ENCODE data around the gene COQ10A.

DNA sequence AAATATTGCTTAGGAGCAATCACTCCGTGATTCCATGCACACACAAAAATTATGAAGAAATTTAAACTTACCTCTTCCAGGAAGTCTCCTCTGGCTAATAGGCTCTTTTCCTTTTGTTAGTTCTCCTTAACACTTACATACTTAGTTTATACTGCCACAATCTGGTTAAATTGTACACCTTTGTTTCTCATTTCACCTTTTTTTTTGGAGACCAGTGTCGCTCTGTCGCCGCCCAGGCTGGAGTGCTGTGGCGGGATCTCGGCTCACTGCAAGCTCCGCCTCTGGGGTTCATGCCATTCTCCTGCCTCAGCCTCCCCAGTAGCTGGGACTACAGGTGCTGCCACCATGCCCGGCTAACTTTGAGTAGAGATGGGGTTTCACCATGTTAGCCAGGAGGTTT lies 6.4 kb upstream of the COQ10A start:
- TF ChIP-seq EZH2 (IDR thresholded peaks at IDR 0.05; ENCODE audit: borderline replicate concordance, low read depth, low read length): no peak
- TF ChIP-seq FOXJ3 (CRISPR knock-in tag; IDR thresholded peaks at IDR 0.05): no peak
- TF ChIP-seq, protein P1, sequence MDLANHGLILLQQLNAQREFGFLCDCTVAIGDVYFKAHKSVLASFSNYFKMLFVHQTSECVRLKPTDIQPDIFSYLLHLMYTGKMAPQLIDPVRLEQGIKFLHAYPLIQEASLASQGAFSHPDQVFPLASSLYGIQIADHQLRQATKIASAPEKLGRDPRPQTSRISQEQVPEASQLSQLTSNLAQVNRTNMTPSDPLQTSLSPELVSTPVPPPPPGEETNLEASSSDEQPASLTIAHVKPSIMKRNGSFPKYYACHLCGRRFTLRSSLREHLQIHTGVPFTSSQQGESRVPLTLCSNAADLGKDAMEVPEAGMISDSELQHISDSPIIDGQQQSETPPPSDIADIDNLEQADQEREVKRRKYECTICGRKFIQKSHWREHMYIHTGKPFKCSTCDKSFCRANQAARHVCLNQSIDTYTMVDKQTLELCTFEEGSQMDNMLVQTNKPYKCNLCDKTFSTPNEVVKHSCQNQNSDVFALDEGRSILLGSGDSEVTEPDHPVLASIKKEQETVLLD (IDR thresholded peaks at IDR 0.05): no peak
- no peak for TF ChIP-seq CREB1 (IDR thresholded peaks at IDR 0.05)
- no peak for TF ChIP-seq CREB1 (CRISPR knock-in tag; IDR thresholded peaks at IDR 0.05)
- no peak for TF ChIP-seq TRIM24 (IDR thresholded peaks at IDR 0.05)
- no peak for TF ChIP-seq SRF (CRISPR knock-in tag; IDR thresholded peaks at IDR 0.05)
- TF ChIP-seq TCF7 (IDR thresholded peaks at IDR 0.05; ENCODE audit: borderline replicate concordance): no peak
- no peak for TF ChIP-seq MTA3 (IDR thresholded peaks at IDR 0.05; ENCODE audit: borderline replicate concordance)
- TF ChIP-seq, protein P2, sequence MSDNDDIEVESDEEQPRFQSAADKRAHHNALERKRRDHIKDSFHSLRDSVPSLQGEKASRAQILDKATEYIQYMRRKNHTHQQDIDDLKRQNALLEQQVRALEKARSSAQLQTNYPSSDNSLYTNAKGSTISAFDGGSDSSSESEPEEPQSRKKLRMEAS (CRISPR knock-in tag; IDR thresholded peaks at IDR 0.05): no peak
- TF ChIP-seq, protein P3, sequence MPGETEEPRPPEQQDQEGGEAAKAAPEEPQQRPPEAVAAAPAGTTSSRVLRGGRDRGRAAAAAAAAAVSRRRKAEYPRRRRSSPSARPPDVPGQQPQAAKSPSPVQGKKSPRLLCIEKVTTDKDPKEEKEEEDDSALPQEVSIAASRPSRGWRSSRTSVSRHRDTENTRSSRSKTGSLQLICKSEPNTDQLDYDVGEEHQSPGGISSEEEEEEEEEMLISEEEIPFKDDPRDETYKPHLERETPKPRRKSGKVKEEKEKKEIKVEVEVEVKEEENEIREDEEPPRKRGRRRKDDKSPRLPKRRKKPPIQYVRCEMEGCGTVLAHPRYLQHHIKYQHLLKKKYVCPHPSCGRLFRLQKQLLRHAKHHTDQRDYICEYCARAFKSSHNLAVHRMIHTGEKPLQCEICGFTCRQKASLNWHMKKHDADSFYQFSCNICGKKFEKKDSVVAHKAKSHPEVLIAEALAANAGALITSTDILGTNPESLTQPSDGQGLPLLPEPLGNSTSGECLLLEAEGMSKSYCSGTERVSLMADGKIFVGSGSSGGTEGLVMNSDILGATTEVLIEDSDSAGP (CRISPR knock-in tag; IDR thresholded peaks at IDR 0.05): no peak
- TF ChIP-seq ZNF77 (CRISPR knock-in tag; IDR thresholded peaks at IDR 0.05): no peak
- TF ChIP-seq NRF1 (conservative IDR thresholded peaks at IDR 0.05 in 1 of 2, IDR thresholded peaks at IDR 0.05 in 1 of 2): no peak
- TF ChIP-seq, protein P4, sequence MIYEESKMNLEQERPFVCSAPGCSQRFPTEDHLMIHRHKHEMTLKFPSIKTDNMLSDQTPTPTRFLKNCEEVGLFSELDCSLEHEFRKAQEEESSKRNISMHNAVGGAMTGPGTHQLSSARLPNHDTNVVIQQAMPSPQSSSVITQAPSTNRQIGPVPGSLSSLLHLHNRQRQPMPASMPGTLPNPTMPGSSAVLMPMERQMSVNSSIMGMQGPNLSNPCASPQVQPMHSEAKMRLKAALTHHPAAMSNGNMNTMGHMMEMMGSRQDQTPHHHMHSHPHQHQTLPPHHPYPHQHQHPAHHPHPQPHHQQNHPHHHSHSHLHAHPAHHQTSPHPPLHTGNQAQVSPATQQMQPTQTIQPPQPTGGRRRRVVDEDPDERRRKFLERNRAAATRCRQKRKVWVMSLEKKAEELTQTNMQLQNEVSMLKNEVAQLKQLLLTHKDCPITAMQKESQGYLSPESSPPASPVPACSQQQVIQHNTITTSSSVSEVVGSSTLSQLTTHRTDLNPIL (CRISPR knock-in tag; IDR thresholded peaks at IDR 0.05): no peak

Measured in K562 (cell line).